COR-L47 (cell line): ENCODE results near the gene CTNNBIP1.

ENCODE experiments used
- DNase-seq: peaks from one replicate; lab custom pipeline; 2025; lab: John Stamatoyannopoulos, UW

The CTNNBIP1 gene

DNA sequence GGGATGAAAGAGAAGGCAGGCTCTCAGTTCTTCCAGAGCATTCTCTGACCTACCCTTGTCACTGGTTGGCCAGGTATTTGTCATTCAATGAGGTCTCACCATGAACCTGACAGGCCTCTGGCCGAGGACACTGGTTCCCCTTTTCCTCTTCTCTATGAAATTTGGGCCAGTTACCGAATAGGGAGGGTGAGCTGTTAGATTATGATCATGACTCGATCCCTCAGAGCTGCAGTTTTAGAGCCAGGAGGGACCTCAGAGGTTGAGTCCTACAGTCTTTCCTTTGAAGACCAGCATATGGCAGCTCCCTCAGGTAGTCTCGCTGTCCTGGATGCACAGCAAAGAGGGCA lies 56.8 kb downstream of the CTNNBIP1 start:
- no peak for DNase-seq

DNA sequence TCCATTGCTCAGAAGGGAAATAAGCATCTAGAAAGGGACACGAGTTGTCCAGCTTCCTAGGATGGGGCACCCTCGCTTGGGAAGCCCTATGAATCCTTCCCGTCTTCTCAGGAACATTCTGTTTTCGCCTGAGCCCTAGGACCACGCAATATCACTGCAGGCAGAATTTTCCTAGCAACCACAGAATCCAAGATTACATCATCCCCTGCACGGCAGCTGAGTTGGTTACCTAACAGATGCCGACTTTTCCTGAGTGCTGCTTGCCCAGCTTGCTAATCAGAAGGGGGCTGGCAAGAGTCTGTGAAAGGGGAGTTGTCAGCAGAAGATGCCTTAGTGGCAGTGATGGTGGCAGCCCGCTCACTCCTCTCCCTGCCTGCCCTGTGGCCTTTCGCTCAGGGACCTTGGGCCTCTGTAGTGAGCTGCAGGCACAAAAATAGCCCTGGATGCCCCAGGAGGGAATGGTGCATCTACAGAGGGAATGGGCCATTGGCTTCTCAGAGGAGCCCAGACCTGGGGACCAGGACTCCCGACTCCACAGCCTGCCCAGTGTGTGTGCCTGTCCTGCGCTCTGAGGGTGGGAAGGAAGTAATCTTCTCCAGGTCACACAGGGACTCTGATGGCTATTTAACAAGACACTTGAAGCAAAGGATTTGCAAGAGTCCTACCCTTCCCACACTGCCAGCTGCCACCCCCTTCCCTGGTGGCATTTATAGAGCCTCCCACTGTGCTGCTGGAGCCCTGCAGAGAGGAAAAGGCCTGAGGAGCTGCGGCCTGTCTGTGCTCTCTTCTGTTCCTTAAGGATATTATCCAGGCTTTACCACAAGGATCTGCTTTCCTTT lies 57.4 kb downstream of the CTNNBIP1 start:
- DNase-seq, result no peak

DNA sequence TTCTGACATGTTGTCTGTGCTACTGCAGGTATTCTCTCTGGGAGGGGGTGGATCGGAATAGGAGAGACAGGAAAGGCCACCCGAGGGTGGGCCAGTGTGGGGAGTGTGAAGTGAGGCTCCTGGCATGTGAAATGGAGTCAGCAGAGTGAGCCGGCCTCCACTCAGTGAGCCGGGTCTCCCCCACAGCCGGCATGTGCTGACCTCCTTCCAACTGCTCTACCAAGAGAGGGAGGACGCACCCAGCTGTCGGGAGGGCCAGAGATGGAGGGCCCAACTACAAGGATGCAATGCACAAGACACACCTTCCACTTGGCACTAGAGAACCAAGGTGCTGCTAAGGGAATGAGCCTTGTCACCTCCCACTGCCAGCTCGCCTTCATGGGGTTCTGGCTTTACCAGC lies 58.1 kb downstream of the CTNNBIP1 start:
- DNase-seq, result no peak

DNA sequence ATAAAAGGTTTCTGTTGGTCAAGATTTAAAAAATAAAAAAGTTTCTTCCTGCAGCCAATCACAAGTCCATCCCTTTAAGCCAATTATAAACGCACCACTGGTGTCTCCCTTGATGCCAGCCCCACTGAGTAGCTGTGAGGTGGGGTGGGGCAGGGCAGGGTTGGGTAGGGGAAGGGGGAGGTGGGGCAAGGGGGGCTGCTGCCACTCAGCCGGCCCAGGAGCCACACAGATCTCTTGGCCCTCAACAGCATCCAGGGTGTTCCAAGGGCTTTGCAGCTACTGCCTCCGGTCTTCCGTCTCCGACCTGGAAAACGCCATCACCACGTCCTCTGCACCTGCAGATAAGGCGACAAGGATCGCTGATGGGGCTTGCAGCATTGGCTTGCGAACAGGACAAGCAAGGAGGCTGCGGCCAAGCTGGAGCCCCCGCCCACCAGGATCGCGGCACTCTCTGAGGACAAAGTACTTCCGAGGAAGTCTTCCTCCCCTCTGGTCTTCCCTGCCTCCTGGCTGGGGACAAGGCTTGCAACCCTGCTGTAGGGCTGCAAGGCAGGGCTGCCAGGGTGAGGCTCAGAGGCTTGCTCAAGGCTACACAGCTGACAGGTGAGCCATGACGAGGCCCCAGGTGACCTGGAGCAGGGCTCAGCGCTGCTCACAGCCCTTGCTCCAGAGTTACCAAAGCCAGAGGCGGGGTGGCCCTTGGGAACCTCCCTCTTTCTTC lies 59.5 kb downstream of the CTNNBIP1 start:
- DNase-seq, result no peak

DNA sequence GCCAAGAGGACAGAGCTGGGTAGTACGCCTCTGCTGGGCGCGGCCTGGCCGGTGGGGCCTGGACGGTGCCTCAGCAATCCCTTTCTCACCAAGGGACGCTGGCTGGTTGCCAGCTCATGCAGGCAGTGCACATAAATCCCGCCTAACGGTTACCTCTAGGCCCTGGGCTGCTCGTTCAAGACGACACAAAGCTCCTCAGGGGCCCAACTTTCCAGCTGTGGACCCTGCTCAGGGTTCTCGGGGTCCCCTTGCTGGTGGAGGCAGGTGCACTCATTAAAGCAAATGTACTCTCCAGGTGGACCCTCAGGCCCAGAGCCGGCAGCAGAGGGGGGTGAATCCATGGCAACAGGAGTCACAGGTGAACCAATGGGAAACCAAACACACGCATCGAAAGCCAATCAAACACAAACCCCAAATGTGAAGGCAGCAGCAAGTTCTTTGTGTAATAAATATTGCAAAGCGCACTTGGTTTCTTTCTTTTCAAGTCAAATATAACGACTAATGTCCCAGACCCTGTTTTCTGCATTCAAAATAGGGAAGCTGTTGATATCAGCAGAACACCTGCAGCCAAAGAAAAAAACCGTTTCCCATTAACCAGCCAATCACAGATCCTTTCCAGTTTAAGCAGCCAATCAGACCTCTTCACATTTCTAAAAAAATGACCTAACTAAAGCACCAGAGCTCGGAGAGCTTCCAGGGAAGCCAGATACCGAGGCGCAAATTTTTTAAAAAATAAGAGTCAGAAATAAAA lies 60.2 kb downstream of the CTNNBIP1 start:
- peak; percentile 45 for DNase-seq

DNA sequence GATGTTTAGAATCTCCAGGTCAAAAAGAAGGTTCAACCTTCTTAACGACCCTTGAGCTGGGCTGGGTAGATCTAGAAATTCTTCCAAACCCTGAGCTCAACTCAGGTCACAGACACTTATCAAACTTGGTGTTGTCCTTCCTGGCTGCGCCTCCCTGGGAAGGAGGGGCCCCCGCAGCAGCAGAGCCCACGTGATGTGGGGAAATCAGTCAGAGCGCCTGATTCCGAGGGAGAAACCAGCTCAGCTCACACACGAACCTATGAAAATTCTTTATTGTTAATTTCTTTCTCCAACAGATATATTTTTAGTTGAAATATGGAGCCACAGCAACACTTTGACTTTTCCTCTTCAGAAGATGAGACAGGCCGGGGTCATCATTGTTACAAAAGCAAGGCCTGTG lies 62.0 kb downstream of the CTNNBIP1 start:
- no peak for DNase-seq

DNA sequence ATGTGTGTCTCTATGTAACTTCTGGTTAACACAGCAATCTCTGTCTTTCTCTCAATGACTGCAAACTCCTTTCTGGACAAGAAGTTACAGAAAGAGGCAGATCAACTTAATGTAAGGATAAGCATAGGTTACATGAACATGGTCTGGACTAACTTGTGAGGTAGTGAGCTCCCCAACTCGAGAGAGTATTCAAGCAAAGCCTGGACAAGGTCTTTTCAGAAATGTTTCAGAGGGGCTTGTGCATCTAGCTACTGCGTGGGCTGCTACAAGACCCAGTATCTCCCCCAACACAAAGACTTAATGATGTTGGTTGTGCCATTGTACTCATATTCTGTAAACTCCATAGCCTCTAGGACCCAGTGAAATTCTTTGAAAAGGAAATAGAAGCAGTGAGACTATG lies 62.8 kb downstream of the CTNNBIP1 start:
- no peak for DNase-seq

DNA sequence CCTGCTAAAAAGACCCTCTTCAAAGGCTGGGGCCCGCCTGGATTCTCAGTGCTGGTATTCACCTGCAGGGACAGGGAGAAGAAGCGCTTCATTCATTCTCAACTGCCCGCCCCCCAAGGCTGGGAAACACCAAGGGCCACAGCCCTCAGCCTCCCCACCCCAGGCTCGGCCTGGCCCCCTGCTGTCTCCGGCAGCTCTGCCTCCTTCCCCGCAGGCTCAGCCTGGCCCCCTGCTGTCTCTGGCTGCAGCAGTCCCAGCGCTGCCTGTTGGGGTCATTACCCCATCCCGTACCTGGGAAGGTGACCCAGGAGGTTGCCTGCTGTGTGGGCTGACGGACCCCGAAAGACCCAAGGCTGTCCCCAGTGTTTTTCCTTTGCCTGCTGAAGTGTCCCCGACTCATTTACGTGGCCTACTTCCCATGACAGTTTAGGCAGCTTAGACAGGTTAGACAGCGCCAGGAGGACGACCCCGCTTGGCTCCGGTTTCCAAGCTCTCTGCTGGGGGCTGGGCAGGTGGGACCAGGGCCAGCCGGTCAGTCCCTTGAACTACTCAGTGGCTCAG lies 63.4 kb downstream of the CTNNBIP1 start:
- no peak for DNase-seq

DNA sequence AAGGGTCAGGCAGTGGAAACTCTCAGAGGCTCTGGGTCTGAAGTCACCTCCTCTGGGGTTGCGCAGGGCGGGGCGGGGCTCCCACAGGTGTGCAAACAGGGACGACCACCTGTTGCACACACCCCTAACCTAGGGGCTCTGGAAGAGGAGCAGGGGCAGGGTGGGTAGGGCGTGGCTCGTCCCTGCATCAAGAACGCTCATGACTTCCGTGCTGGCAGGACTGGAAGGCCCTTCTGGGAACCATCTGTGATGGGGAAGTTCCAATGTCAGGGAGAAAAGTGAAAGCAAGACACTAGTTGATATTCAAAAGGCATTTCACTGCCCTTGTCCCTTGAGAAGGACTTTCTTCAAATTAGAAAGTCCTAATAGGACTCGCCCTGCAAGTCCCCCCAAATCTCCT lies 64.2 kb downstream of the CTNNBIP1 start:
- DNase-seq, result no peak

DNA sequence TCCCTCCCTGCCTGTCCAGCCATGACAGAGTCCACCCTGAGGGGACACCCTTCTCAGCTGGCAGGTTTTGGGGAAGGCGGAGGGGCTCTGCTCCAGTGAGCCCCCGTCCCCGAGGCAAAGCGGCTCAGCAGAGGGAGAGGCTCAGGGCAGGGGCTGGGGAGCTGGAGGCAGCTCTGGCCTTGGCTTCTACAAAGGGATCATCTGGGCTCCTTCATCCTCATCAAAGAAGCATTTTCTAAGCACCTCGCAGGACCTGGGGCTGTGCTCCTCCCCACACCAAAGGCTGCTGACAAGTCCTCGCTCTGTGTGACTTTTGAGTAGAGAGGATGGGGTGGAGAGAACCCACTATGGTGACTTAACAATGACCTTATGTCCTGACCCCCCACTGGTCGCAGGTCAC lies 65.3 kb downstream of the CTNNBIP1 start:
- no peak for DNase-seq

DNA sequence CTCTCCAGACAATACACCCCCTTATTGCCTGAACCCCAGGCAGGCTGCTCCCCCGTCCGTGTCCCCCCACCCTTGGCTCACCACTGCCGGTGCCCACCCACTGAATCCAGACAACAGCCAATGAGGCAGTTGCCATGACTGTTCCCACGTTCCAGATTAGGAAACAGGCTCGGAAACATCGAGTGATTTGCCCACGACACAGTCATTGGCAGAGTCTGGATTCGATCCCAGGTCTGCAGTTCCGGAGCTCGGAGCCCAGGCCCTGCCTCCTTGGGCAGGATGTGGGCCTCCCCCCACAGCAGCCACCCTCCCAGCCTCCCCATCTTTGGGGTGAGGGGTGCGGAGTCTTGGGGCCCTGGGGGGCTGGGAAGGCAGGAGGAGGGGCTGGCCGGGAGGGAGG lies 66.0 kb downstream of the CTNNBIP1 start:
- DNase-seq, result no peak

DNA sequence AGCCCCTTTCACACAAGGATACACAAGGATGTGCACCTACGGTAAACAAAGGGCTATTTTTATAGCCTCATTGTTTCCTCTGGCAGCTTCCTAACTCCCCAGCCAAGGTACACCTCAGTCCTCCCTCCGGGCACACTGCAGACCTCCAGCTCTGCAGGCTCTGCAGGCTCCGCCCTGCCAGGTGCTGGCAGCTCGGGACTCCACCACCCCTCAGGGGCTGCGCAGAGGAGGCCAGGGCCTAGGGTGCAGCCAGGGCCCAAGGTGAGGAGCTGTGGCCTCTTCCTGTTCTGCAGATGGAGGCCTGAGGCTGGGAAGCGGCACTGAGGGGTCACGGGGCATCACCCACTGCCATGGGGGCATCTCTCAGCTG lies 66.5 kb downstream of the CTNNBIP1 start:
- peak; percentile 93 for DNase-seq

DNA sequence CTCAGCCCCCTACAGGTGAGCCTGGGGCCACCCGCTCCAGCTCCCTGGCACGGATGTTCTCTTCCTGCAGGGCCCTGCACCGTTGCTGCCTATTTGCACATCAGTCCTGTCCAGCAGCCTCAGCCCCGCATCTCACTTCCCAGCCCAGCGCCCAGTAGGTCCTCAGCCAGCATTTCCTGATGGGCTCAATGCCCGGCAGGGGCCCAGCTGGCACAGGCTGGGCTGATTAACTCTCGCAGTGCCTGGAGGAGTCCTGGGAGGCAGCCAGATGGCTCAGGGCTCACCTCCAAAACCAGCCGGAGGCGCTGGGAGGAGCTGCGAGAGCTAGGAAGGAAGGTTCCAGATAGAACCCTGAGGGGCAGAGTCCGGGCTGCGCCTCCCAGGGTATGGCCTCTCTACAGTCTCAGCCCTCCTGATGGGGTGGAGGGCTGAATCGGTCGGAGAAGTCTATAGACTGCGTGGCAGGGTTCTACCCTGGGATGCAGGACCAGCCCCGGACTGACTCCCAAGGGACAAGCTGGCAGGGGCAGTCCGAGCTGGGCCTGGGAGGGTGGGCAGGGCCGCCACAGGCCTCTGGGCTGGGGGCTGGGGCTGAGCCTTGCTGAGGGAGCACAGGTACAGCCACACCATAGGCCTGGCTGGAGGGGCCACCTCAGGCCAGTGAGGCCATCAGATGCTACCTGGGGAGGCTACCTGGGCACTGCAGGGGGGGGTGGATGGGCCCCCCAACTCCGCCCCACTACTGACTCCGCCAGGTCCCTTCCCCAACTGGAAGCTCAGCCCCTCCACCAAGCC lies 67.1 kb downstream of the CTNNBIP1 start:
- DNase-seq, result peak; percentile 87

DNA sequence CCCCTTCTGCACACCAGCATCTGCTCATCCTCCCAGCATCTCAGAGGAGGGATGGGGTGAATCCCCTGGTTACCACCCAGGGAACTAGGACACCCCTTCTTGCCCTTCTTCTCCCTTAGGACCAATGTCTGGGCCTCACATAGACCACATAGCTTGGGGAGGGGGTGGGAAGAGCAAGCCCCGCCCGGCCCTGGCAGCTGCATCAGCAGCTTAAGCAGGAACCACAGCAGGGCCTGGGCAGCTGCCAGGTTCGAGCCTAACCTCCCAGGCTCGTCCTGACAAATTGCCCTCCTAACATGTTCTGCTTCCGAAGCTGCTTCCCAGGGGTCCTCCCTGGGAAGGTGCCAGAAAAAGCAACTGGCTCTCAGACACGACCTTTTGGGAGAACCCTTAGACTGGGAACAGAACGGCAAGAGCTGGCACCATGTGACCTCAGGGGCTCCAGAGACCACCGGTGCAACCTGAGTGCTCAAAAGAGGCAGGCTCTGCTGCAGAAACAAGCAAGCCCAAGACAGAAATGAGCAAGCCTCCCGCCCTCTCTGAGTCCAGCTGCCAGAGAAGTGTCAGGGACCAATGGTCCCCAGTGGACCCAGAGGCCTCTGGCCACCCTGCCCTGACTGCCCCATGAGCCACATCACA lies 67.9 kb downstream of the CTNNBIP1 start:
- DNase-seq, result peak; percentile 86

DNA sequence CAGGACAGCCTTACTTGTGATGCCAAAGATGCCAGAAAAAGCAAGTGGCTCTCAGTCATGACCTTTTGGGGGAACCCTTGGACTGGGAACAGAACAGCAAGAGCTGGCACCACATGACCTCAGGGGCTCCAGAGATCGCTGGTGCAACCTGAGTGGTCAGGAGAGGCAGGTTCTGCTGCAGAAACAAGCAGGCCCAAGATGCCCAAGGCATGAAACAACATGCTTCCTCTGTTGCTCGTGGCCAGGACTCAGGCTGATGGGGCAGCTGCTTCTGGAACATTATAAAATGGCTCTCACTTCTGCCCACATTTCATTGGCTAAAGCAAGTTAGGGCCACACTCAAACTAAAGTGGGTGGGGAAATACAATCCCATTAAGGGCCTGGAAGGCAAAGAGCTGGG lies 68.6 kb downstream of the CTNNBIP1 start:
- DNase-seq, result no peak

DNA sequence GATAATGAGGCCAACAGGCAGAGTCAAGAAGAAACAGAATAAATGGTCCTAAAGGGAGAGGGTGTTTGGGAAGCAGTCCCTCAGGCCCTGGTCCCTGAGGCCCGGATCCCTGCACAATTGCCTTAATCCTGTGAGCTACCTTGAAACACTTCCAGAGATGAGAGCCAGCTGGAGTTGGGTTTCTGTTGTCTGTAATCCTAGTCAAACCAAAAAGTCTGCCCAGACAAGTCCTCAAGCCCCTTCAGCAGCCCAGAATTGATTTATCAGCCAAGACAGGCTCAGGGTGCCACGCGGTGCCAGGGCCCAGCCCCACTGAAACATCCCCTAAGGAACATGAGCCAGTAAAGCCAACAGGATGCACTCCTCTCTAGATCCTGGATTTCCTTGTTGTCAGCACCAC lies 69.9 kb downstream of the CTNNBIP1 start:
- peak; percentile 23 for DNase-seq

DNA sequence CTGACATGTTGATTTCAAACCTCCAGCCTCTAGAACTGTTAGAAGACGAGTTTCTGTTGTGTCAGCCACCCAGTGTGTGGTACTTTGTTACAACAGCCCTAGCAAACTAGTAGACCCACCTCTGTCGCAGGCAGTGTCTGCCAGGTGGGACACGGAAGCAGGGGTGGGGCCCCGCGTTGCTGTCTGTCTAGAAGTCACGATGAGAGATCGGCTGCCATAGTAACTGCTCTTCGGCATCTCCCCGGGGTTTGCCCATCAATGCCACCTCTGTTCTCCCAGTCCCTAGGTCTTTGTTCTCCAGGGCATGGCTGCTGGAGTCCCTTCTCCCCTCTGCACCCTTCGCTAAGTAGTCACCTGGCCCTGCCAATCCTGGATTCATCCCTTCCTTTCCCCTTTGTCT lies 71.1 kb downstream of the CTNNBIP1 start:
- no peak for DNase-seq

DNA sequence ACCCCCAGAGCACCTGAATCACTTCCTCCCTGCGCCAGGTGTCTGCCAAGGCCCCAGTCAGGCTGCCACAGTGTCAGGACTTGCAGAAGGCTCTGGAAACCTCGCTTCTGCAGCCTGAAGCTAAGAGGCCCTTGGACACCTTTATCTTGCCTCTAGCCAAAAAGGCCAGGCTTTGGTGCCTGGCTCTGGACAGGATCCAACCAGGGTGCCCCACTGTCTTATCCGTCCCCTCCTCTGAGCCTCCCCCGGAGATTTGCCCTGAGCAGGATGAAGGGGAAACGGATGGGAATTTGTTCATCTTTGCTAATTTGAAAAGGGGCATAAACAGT lies 73.5 kb downstream of the CTNNBIP1 start:
- peak; percentile 75 for DNase-seq

DNA sequence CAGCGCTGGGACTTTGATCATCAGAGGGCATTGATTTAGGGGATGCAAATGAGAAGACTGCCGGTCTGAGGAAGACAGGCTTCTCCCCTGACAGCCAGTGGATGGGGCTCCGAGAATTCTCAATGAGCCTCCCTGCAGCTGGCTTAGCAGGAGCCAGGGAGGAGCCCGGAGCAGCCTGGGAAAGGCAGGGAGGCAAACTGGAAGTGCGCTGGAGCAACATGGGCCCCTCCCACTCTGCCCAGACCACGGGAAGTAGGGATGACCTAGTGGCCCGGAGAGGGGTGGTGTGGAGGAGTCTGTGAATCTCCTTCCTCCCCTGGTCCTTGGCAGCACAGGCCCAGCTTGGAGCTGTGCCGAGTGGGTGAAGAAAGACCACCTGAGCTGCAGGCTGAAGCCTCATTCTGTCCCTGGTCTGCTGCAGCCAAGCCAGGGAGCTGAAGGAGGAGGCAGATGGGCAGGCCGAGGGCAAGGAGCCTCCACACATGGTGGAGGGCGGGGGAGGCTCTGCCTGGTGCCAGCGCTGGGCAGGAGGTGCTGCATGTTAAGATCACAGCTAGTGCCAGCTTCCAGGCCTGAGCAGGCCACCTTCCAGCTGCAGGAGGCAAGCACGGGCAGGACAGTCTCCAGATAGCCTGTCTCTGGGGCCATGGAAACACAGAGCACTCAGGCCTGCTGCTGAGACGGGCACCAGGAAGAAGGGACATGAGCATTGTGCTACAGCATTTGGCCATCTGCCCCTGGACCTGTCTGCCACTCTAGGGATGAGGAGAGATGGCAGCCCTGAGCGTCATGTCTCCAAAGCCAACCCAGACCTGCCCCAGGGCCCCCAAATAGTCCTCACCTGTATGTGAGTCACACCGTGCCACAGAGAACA lies 74.1 kb downstream of the CTNNBIP1 start:
- DNase-seq, result peak; percentile 15

DNA sequence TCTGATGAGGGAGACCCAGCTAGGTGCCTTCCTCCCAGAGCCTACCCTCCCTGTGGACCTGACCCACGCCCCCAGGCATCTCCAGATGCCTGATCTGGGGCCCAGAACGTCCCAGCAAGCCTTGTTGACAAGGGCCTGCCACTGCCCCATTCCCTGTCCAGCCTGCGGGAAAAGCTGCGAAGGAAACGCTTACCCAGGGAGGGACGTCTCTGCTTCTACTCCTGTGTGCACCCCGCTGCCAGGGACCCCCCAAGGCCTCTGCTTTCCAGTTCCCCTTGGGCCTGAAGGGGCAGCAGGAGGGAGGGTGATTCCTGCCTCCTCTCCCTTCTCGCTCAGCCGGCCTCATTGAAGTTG lies 74.7 kb downstream of the CTNNBIP1 start:
- no peak for DNase-seq

DNA sequence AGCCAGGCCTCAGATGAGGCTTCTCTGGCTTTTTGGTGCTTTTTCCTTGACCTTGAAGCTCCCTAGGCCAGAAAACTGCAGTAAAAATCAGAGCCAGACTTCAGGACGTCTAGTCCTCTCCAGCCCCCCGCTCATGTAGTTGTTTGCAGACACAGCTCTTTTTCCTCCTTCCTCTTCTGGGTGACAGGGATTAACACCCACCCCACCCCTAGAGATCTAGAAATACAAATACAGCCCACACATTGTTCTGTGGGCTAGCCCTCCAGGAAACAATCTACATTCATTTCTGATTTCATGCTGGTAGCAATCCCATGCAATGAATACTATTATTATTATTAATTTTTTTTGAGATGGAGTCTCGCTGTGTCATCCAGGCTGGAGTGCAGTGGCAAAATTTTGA lies 76.4 kb downstream of the CTNNBIP1 start:
- no peak for DNase-seq
